ENCODE results near the gene TULP3.
A peak's percentile ranks its signal among the peaks of the same experiment; 100 is the strongest.

The TULP3 gene

DNA sequence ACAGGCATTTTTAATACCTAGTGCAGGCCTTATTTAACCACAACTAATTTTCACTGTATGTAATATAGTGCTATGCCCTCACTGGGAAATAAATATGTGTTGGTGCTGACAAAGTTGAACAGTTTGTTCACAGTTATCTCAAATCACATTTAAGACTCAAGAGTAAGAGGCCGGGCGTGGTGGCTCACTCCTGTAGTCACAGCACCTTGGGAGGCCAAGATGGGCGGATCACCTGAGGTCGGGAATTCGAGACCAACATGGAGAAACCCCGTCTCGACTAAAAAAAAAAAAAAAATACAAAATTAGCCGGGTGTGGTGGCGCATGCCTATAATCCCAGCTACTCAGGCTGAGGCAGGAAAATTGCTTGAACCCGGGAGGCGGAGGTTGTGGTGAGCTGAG lies 45.6 kb downstream of the TULP3 start:
- no peak for DNase-seq

DNA sequence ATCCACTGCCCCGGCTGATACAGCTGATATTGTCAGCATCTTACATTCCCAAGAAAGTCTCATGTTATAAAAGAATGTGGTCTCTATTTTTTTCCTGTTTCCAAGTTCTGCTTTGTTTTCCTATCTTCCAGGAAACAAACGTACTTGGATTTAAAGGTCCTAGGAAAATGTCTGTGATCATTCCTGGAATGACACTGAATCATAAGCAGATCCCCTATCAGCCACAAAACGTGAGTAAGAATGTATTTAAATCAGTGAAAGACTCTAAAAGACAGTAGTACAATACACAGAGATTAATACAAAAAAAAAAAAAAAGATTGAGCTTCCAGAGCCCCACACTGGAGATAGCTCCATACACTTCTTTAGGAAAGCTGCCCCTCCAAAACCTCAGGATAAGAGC lies 46.8 kb downstream of the TULP3 start:
- DNase-seq, result no peak

DNA sequence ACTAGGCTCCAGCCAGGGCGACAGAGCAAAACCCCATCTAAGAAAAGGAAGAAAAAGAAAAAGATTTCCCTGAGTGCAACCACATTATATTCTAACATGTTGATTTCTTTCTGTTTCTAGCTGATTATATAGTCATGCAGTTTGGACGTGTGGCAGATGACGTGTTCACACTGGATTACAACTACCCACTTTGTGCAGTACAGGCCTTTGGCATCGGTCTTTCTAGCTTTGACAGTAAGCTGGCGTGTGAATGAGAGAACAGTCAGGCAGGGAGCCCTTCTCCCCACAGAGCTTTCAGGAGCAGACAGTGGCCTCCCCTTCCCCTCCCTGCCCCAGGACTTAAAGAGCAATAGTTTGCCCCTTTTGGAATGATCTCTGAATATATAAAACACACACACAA lies 48.5 kb downstream of the TULP3 start:
- no peak for DNase-seq

DNA sequence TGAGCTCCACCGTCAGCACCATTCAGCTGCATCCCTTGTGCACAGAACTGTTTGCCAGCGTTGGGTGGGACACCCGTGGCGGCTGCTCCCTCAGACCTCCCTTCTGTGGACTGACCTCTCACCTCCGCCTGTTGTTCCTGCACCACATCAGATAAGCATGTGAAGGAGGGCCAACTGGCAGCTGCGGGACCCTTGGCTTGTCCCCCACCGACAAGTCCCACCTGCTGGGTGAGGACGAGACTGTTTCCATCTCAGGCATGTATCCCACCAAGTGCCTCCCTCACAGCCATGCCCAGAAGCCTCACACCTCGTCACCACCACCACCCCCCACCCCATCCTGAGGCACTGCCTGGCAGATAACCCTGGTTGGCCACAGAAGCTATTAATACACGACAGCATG lies 49.9 kb downstream of the TULP3 start:
- no peak for DNase-seq

DNA sequence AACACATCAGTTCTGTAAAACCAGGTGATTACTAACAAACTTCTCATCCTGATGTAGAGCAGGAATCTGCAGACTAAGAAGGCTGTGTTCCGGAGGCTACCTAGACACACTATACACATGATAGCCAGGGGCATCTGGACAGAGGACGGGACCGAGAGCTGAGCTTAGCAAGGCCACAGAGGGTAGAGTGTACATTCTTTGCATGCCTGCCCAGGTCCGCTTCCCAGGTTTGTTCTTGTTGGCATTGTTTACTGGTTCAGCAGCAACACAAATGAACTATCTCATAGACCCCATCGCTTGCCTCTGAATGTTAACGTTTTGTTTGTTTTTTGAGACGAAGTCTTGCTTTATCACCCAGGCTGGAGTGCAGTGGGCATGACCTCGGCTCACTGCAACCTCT lies 50.8 kb downstream of the TULP3 start:
- no peak for DNase-seq

DNA sequence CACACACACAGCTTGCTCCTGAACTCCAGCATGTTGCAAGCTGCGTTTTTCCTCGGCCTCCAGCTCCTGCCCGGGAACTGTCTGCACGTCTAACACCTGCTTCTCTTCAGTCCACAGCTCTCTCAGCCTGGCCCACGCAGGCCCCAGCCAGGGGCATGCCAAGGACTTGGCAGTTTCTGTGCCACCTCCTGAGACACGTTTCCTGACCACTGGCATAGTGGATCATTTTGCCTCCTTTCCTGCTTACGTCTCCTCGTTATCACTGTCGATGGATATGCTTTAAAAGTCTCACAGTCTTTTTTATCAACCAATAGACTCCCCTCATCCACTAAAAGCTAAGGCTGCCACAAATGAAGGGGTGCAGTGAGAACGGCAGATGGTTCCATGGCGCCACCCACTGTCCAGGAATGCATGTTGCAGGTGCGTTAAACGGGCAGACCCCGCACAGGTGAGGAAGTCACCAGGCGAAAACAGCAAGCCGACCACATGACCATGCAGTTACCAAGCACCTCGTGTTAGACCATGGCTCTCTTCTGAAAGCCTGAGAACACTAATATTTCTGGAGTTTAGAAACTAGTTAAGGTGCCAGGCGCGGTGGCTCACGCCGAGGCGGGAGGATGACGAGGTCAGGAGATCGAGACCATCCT lies 53.8 kb downstream of the TULP3 start:
- DNase-seq, result peak; percentile 37

DNA sequence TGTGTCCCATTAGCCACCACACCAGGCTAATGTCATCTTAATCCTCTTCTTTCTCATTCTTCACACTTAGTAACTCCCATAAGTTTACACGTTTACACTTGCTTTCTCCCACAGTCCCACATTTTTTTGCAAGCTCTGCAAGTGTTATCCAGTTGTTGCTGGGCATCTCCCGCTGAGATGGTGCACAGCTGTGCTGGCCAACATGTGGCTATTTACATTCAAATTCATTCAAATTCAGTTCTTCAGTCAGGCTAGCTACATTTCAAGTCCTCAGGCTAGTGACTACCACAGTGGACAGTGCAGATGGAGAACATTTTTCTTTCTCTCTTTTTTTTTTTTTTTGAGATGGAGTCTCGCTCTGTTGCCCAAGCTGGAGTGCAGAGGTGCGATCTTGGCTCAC lies 58.7 kb downstream of the TULP3 start:
- no peak for DNase-seq

DNA sequence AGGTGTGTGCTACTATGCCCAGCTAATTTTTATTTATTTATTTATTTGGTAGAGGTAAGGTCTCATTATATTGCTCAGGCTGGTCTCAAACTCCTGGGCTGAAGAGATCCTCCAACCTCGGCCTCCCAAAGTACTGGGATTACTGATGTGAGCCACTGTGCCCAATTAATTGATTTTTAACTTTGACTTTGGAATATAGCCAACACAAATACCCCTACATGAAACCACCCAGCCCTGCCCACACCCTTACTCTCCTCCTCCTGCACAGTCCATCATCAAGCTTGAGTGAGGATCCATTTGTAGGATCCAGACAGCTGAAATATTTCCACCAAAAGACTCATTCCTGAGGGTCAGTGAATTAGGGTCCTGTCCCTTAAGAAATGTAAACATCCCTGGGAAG lies 65.2 kb downstream of the TULP3 start:
- DNase-seq, result no peak

DNA sequence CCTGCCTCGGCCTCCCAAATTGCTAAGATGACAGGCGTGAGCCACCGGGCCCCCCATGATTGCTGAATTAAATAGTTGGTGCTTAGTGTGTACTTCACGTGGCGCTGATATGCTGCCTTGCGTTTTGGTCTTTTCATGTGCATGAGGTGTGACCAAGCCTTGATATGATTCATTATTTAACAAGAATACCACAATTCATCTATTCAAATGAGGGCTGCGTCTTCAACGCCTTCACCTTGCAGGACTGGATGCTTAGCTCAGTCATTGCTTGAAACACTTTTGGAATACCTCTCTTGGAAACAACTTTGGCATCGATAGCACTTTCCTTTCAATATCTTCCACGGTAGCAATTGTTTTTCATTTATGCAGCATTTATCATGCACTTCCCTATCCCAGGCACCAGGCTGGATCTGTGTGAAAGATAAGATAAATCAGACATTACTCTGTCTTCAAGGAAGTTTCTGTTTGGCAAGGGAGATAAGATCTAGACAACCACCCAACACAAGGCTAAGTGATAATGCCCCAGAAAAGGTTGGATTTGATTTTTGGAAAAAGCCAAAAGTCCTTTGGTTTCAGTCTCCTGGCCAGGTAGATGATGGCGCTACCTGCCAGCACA lies 67.2 kb downstream of the TULP3 start:
- DNase-seq, result no peak

DNA sequence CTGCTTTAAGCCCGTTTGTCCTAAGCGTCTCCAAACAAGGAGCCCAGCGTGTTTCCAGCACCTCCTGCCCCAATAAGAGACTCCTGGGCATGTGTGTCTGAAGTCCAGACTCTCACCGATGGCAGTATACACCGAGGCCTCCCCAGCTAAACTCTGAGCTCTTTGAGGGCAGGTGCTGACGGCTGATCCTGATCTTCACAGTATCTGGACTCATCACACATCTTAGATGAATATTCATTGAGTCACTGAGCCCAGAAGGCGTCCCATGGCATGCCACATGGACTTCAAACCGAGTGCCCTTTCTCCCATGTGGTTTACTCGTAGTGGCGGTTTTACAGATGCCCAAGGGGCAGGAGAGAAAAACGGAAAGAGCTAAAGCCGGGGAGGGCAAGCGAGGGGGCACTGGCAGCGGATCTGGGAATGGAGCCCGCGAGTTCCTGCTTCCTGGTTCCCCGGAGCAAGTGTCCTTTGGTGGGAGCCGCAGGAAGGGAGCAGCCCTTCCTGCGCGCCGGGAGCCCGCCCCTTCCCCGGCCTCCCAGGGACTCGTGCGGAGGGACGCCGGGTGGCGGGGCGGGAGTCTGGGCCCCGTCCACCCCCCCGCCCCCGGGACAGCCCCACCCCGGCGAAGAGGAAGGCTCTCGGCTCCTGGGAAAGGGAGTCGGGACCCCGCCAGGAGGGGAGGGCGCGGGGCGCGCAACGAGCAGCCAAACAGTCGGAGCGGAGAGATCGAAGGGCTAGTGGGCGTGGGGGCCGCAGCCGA lies 67.9 kb downstream of the TULP3 start:
- peak; percentile 74 for DNase-seq

DNA sequence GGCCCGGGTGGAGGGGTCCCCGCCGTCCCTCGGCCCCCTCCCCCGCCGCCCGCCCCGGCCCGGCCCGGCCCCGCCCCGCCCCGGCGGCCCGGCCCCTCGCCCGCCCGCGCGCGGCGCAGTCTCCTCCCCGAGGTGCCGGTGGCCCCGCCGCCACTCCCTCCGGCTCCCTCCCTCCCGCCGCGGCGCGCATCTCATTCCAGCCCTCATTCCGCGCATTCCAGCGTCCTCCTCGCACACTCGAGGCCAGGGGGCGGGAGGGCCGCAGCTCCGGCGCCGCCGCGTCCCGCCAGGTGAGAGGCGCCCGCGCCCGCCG lies 68.5 kb downstream of the TULP3 start, which contains the start of gene TEAD4:
Gene TEAD4, plus strand, starts transcription at position 206 of the 313 bp plus-strand sequence.
- peak; percentile 56 for DNase-seq

DNA sequence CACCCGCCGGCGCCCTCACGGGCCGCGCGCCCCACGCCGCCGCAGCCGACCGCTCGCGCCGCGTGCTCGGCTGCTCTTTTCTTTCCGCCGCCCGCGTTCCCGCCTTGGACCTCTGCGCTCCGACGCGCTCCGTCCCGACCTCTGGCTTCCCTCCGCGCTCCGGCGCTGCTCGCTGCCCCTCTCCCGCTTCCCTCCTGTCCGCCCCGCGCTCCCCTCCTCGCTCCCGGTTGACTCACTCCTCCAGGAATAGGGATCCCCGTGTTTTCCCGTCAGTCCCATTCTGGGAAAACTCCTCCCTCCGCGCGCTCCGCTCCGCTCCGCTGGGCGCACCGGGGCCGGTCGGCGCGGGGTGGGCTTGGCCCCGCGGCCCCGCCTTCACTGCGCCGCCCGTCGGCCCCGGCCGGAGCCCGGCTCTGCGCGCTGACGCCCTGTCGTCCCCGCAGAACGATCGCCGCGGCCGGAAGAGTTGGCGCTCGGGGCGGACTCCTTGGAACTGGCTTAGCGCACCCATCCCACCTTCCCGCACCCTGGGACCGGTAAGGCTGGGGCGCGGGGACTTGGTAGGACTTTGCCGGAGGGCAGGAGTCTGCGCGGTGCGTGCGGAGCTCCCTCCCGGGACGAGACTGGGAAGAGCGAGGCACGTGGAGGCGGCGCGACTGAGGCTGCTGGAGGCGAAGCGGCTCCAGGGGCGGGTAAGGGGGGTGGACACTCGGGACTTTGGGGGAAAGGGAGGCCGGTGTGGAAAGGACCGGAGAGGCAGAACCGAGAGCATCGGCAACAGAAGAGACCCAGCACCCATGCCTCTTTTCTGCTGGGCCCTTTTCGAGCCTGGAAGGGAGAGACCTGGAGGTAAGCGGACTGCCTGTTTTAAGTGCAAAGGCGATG lies 69.1 kb downstream of the TULP3 start:
- peak; percentile 36 for DNase-seq

DNA sequence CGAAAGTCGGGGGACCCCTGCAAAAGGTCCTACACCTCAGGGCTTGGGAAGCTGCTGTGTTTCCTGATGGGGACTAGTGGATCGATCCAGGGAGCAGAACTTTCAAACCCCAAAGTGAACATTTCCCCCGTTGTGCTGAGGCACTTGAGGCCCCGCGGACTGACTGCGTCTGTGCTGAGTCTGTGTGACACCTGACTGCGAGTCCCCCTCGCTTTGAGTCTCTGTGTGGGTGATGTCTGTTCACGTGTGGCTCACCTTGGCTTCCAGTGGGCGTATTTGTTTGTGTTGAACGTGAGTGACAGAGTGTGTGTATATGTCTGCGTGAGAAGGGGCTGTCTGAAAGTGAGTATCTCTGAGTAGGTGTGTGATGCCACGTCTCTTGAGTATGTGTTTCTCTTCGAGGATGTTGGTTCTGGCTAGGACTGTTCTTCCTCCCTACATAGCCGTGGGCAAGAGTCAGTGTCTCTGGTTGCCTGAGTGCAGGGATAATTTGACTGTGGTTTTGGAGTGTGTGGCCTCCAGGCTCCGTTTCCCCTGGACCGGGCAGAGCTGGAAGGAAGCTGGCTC lies 69.8 kb downstream of the TULP3 start:
- no peak for DNase-seq

DNA sequence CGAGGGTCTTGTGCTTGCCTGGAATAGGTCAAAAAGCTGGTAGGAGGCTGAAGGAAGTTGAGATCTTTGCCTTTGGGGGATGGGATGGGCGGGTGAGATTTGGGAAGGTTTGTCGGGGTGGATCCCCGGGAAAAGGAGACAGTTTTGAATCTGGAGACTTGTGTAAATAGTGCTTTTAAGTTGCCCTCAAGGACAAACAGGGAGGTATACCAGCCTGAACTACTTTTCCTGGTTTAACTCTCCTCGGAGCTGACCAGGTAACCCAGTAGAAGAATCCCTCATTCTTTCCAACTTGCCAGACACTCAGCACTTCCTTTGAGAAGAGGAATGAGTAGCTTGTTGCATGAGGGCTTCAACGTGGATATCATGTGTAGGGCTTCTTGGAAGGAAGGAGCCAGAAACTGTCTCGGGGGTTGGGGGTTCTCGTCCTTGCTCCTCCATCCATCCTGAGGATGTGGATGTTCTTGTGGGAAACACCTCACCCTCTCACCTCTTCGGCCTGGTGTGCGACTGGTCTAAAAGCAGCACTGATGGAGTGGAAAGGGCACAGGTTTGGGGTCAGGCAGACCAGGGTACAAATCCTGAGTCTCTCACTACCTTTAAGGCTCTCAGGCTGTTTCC lies 70.4 kb downstream of the TULP3 start:
- no peak for DNase-seq

DNA sequence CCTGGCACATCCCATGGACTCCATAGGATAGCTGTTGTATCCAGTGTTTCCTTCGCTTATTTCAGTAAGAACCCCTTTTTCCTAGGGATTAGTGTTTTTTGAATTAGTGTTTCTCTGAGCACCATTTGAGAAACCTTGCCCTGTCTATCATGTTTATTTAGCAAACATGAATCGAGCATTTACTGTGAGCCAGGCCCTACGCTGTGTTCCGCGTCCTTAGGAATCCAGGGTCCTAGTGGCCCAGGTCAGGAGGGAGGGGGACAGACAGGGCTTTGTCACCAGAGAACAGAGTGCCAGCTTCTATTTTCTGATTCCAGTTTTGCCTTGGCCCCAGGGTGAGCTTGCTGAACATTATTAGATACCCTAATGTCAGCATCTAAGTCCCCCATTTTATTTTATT lies 71.0 kb downstream of the TULP3 start:
- no peak for DNase-seq

DNA sequence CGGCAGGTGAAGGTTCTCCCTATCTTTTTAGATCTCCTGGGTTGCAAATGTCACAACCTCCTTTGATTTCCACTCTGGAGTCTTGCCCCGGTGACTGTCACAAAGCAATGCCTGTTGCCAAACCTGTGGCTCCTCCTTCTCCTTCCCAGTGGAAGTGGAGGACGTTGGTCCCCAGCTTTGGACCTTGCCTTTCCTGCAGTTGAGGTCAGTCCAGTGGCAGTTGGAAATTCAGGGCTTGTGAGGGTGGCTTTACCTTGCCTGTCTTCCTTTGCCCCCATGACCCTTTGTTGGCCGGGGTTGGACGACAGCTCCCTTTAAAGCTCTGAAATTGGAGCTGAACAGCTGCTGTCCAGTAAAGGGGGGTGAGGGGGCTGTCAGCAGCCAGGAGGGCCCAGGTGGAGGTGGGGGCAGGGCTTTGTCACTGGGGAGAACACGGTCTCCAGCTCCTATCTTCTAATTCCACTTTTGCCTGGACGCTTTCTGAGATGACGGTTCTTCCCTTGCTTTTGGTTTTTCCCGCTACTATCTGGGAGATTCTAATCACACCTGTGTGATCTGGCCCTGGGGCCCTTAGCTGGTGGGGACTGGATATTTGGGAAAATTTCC lies 72.6 kb downstream of the TULP3 start:
- DNase-seq, result no peak

DNA sequence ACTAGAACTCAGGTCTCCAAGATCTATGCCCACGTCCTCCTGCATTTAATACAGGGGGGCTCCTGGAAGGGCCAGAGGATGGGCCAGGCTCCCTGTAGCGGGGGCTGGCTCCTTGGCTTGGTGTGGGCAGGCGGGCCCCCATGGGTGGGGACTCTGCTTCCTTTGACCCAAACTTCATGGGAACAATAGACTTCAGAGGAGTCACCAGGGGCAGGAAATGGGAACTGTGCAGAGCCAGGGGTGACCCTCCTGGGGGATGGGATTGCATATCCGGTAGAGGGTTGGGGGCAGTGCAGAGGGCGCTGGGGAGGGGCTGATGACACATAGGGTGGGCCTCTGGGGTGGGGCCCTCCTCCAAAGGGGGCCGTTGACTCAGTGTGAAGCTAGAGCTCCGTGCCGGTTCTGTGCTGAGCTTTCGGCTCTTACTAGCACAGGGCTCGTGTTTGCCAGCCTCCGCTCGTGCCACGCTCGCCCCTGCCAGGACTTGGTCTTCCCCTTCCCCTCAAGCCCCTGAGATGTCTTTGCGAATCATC lies 73.1 kb downstream of the TULP3 start:
- DNase-seq, result no peak

DNA sequence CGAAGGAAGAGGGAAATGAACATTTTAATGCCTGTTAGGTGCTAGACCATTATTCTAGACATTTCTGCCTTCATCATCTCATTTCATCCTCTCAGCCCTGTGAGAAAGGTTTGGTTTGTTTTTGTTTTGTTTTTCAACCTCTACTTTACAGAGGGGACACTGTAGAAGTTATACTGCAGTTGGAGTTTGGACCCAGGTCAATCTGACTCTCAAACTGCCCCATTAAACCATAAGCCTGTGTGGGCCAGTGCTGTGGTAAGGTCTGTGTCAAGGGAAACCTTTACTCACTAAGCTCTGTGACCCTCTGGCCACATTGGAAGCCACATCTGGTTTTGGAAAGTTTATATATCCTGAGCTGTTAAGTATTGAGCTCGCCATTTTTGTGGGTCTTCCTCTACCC lies 77.0 kb downstream of the TULP3 start:
- DNase-seq, result no peak

DNA sequence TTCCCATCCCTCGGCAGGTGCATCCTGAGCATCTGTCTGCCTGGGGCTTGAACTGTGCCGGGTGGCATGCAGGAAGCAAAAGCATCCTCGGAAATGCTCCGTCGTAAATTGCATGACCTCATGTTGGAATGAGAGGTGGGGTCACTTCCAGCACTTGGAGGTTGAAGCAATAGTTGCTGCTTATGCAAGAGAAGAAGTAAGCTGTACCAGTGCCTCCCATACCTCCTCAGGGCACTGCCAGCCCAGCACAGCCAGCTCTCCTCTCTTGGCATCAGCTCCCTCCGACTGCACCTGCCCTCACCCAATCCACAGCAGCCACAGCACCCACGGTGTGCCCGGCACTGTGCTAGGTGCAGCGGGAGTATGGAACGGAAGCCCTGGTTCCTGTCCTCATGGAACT lies 80.1 kb downstream of the TULP3 start:
- DNase-seq, result no peak

DNA sequence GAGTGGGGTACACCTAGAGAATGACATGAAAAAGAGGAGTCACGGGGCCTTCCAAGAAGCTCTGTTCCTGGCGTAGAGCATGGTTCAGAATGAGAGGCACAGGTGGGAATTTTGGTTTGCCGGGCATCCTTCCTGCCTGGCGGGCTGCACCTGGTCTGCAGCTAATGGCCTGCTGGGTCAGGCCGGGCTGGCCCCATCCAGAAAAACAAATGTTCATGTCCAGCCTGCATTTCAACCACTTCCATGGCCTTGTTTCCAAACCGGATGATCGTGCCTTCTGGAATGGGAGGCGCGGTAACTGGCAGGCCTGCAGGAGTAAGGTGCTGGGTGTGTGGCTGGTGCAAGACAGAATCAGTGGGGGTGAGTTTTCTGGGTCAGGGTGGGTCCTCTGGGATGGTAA lies 82.9 kb downstream of the TULP3 start:
- no peak for DNase-seq

DNA sequence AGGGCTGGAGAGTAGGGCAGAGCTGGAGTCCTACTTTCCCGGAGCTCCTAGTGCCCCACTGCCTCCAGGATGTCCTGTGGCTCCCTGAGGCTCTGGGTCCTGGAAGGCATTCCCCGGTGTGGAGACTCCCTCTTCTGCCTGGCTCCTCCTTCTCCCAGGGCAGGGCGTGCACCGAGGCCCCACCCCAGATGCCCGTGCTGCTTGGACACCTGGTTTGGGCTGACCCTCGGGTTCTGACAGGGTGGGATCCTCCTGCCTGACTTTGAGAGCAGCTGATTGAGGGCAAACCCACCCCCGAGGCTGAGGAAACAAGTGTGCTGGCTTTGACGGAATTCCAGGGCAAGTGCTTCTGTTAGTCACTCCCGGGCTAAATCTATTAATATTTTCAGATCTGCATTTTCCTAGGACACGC lies 83.9 kb downstream of the TULP3 start:
- DNase-seq, result no peak

DNA sequence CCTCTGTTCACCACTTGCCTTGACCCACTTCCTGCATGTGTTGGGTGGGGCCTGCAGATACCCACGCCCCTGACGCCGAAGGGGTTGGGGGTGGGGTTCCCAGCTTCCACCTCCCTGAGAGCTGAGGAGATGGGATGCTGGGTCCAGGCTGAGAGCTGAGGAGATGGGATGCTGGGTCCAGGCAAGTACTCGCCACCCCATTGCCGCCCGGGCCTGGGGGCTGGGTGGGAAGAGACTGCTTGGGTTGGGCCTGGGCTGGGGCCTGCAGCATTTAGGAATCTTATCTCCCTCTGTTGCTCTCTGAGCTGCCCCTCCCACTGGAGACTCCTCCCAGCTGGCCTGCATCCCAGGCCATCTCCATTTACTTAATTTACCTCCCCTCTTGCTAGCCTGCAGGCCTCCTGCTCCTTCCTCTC lies 85.9 kb downstream of the TULP3 start:
- DNase-seq, result no peak
